H1 (cell line): ENCODE data around the gene SLC1A3. TPM values are rescaled to one million over a fixed set of nuclear protein-coding genes. Genes with fewer than 3 reads are reported as not detected.

Source experiments
- CTCF ChIA-PET: fragments of 300-600 bp; sonication (Branson Sonifier 250); formaldehyde crosslinking; loops from one replicate; lab custom pipeline; 2021; ENCODE audit not compliant: partially characterized antibody; lab: Charles Lee
- POLR2A ChIA-PET: fragments of 300-600 bp; sonication (Branson Sonifier 250); formaldehyde crosslinking; loops from one replicate; lab custom pipeline; 2021; ENCODE audit warnings: inconsistent platforms; ENCODE audit not compliant: partially characterized antibody; lab: Charles Lee
- DNase-seq, 2 experiments: peaks; one replicate each; pipeline versions ENCODE4 v3.0.0 to v3.0.0-alpha.2; 2010 to 2022; ENCODE audit warnings: low spot score in 2 of 2, low read depth in 1 of 2, mixed read lengths in 1 of 2
- FAIRE-seq: peaks from 2 replicates; lab custom pipeline; 2011; peaks lifted over from hg19 to GRCh38; lab: Jason Lieb, UNC
- H2AFZ ChIP-seq: 2 replicates; pipeline ENCODE4 v1.8.1; 2012; ENCODE audit warnings: low read length, inconsistent platforms
- H2AK5ac ChIP-seq: 2 replicates; pipeline ENCODE4 v1.6.1; 2013; ENCODE audit warnings: low read depth, low read length
- H2BK120ac ChIP-seq: replicated peaks from 2 replicates; pipeline ENCODE3; 2013; ENCODE audit warnings: low read depth, low read length, inconsistent platforms
- H2BK12ac ChIP-seq: 2 replicates; pipeline ENCODE4 v1.6.1; 2013; ENCODE audit warnings: low read depth, low read length
- H2BK15ac ChIP-seq: 2 replicates; pipeline ENCODE4 v1.6.1; 2013; ENCODE audit warnings: low read length
- H2BK20ac ChIP-seq: 2 replicates; pipeline ENCODE4 v1.6.1; 2013; ENCODE audit warnings: low read length
- H2BK5ac ChIP-seq: 2 replicates; pipeline ENCODE4 v1.6.1; 2013; ENCODE audit warnings: low read depth, low read length
- H3K14ac ChIP-seq: 2 replicates; pipeline ENCODE4 v1.6.1; 2013; ENCODE audit warnings: inconsistent platforms; ENCODE audit not compliant: insufficient read length
- H3K18ac ChIP-seq: 2 replicates; pipeline ENCODE4 v1.6.1; 2013; ENCODE audit warnings: low read length; ENCODE audit errors: extremely low read depth
- H3K23ac ChIP-seq: 2 replicates; pipeline ENCODE4 v1.6.1; 2013; ENCODE audit warnings: inconsistent platforms; ENCODE audit not compliant: insufficient read length
- H3K23me2 ChIP-seq: 2 replicates; pipeline ENCODE4 v1.6.1; 2013; ENCODE audit warnings: low read depth, low read length
- H3K27ac ChIP-seq: 2 replicates; pipeline ENCODE4 v1.6.1; 2011; ENCODE audit warnings: low read depth, low read length, inconsistent platforms
- H3K27me3 ChIP-seq, 4 experiments: replicated peaks in 1 of 4; 1 replicate in 1 of 4; 2 replicates in 3 of 4; pipeline versions ENCODE4 v1.6.1 to v1.8.1; 2011 to 2013; ENCODE audit warnings: low read length in 3 of 4, mild to moderate bottlenecking in 3 of 4, inconsistent platforms in 2 of 4, mixed read lengths in 2 of 4, moderate library complexity in 1 of 4; ENCODE audit not compliant: control insufficient read depth in 3 of 4, insufficient read depth in 3 of 4; ENCODE audit errors: extremely low read depth in 1 of 4
- H3K36me3 ChIP-seq, 4 experiments: 2 replicates each; pipeline versions ENCODE4 v1.6.1 to v1.8.1; 2011 to 2013; ENCODE audit warnings: mild to moderate bottlenecking in 4 of 4, low read length in 3 of 4, moderate library complexity in 2 of 4, control low read depth in 1 of 4, inconsistent platforms in 1 of 4; ENCODE audit not compliant: insufficient read depth in 4 of 4, control insufficient read depth in 2 of 4
- H3K4ac ChIP-seq: replicated peaks from 2 replicates; pipeline ENCODE3; 2013; ENCODE audit warnings: low read length, low read depth, mixed read lengths, inconsistent platforms; ENCODE audit not compliant: insufficient read length
- H3K4me1 ChIP-seq, 4 experiments: replicated peaks in 1 of 4; 1 replicate in 1 of 4; 2 replicates in 3 of 4; pipeline versions ENCODE4 v1.6.1 to v1.8.1; 2011 to 2013; ENCODE audit warnings: low read length in 3 of 4, inconsistent platforms in 2 of 4, mixed read lengths in 1 of 4; ENCODE audit not compliant: insufficient read depth in 4 of 4, control insufficient read depth in 3 of 4
- H3K4me2 ChIP-seq, 2 experiments: 2 replicates each; pipeline versions ENCODE4 v1.6.1 to v1.8.1; 2011 to 2013; ENCODE audit warnings: low read depth in 2 of 2, low read length in 2 of 2, control low read depth in 1 of 2, inconsistent platforms in 1 of 2, mild to moderate bottlenecking in 1 of 2; ENCODE audit not compliant: insufficient read depth in 1 of 2
- H3K4me3 ChIP-seq, 4 experiments: fragments of 200-600, 300-600 bp in 1 of 4; sonication (generic), shearing (Covaris generic), sonication (Bioruptor Twin) in 1 of 4; 2 replicates each; pipeline versions ENCODE4 v1.5.1 to v1.8.1; 2011 to 2016; ENCODE audit warnings: low read length in 4 of 4, low read depth in 3 of 4, control low read depth in 2 of 4, inconsistent platforms in 2 of 4, mild to moderate bottlenecking in 2 of 4, mixed read lengths in 1 of 4, moderate library complexity in 1 of 4; ENCODE audit not compliant: insufficient read depth in 2 of 4; ENCODE audit errors: extremely low read depth in 1 of 4
- H3K56ac ChIP-seq: replicated peaks from 2 replicates; pipeline ENCODE3; 2013; ENCODE audit warnings: low read depth, mild to moderate bottlenecking, mixed read lengths, low read length, inconsistent platforms; ENCODE audit not compliant: insufficient read length
- H3K79me1 ChIP-seq: 2 replicates; pipeline ENCODE4 v1.6.1; 2013; ENCODE audit warnings: low read depth, low read length, control low read depth
- H3K79me2 ChIP-seq, 2 experiments: 2 replicates each; pipeline versions ENCODE4 v1.6.1 to v1.8.1; 2012 to 2013; ENCODE audit warnings: low read length in 2 of 2, mild to moderate bottlenecking in 2 of 2, inconsistent platforms in 1 of 2; ENCODE audit not compliant: insufficient read depth in 2 of 2, control insufficient read depth in 1 of 2
- H3K9ac ChIP-seq, 4 experiments: replicated peaks in 1 of 4; 1 replicate in 1 of 4; 2 replicates in 3 of 4; pipeline versions ENCODE4 v1.6.1 to v1.8.1; 2011 to 2013; ENCODE audit warnings: low read depth in 3 of 4, low read length in 3 of 4, control low read depth in 2 of 4, mild to moderate bottlenecking in 2 of 4, moderate library complexity in 2 of 4, inconsistent platforms in 1 of 4; ENCODE audit errors: extremely low read depth in 1 of 4
- H3K9me3 ChIP-seq, 2 experiments: 2 replicates each; pipeline versions ENCODE4 v1.6.1 to v1.8.1; 2012 to 2013; ENCODE audit warnings: mild to moderate bottlenecking in 2 of 2, moderate library complexity in 2 of 2, control low read depth in 1 of 2, inconsistent platforms in 1 of 2, low read depth in 1 of 2, low read length in 1 of 2, mixed read lengths in 1 of 2; ENCODE audit not compliant: insufficient read depth in 2 of 2
- H4K20me1 ChIP-seq, 2 experiments: replicated peaks in 1 of 2; 2 replicates each; pipeline versions ENCODE3 to v1.8.1; 2011 to 2013; ENCODE audit warnings: inconsistent platforms in 2 of 2, low read length in 2 of 2, mild to moderate bottlenecking in 1 of 2; ENCODE audit not compliant: insufficient read depth in 2 of 2, control insufficient read depth in 1 of 2
- H4K5ac ChIP-seq: 2 replicates; pipeline ENCODE4 v1.6.1; 2013; ENCODE audit warnings: low read length, low read depth, mixed read lengths, inconsistent platforms; ENCODE audit not compliant: insufficient read length
- H4K8ac ChIP-seq: 2 replicates; pipeline ENCODE4 v1.8.0; 2013; ENCODE audit warnings: mild to moderate bottlenecking, moderate library complexity, low read length, inconsistent platforms; ENCODE audit not compliant: insufficient read depth; ENCODE audit errors: extremely low read depth
- H4K91ac ChIP-seq: replicated peaks from 2 replicates; pipeline ENCODE3; 2013; ENCODE audit warnings: low read length, mixed read lengths, inconsistent platforms; ENCODE audit not compliant: insufficient read length
- EZH2 ChIP-seq: fragments of 200-600 bp; sonication (generic); IDR thresholded peaks from 2 replicates; pipeline ENCODE4 v1.7.1; 2012; ENCODE audit warnings: low read depth, mild to moderate bottlenecking, moderate library complexity, low read length, inconsistent platforms; ENCODE audit not compliant: severe bottlenecking
- RAD21 ChIP-seq, 2 experiments: IDR thresholded peaks in 1 of 2; conservative IDR thresholded peaks in 1 of 2; 2 replicates each; pipeline ENCODE4 v1.6.1; 2011; ENCODE audit warnings: low read depth in 2 of 2, low read length in 2 of 2, improper control_type of control experiment in 1 of 2, inconsistent platforms in 1 of 2, mild to moderate bottlenecking in 1 of 2, moderate library complexity in 1 of 2
- RBBP5 ChIP-seq: IDR thresholded peaks from 2 replicates; pipeline ENCODE4 v1.7.1; 2012; ENCODE audit warnings: low read depth, mild to moderate bottlenecking, inconsistent platforms, low read length, moderate library complexity, borderline replicate concordance
- TCF12 ChIP-seq: IDR thresholded peaks from 2 replicates; pipeline ENCODE4 v1.6.1; 2011; ENCODE audit warnings: low read depth, mild to moderate bottlenecking, low read length
- polyA plus RNA-seq, 7 experiments: library from polyadenylated mRNA; depleted of rRNA in 3 of 7; stranded (reverse) in 5 of 7; unstranded in 2 of 7; fragments of >200 nt in 5 of 7; fragments of 200-250 nt in 2 of 7; gene quantifications; 1 replicate in 5 of 7; 2 replicates in 1 of 7; 4 replicates in 1 of 7; pipeline versions ENCODE4 v1.2.1 to v1.2.3, GENCODE V29; 2011 to 2013; ENCODE audit warnings: missing spikeins in 2 of 7, mixed read lengths in 2 of 7
- total RNA-seq: library from RNA; stranded (reverse); fragmentation: NEBNext Ultra II Directional; extraction: Animal tissue kit (Norgen Biotek cat#: 25700); gene quantifications from 2 replicates; pipeline ENCODE4 v1.2.1, GENCODE V29; 2021

The SLC1A3 gene
- total and polyA plus RNA-seq, 2 of the 8 experiments (the other 6 are each of a cell fraction or from before 2014, with no cell fraction given) = 26.7 to 35.3 TPM

DNA sequence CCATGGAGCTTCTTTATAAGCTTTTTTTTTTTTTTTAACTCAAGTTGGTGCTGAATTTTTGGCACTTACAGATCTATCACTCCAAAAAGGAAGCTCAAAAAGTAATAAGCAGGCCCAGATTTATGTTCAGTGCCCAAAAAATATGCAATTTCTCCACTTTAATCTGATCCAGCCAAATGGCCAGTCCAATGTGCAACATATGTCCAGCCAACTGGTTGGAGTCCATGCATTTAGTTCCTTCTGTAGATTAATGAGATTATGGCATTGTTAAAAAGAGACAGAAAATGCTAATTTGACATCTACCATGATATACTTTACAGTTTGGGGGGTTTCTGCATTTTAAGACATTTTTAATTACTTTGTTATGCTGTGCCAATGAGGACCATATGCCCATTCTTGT, 129.5 kb downstream of the SLC1A3 start:
- no peak overlapping the region for H3K9ac ChIP-seq
- no peak overlapping the region for H3K27ac ChIP-seq
- no peak overlapping the region for H3K4me3 ChIP-seq
- no peak overlapping the region for H2BK12ac ChIP-seq
- no peak overlapping the region for H2BK120ac ChIP-seq
- CTCF ChIA-PET = interaction anchor here (0.6 to 7.7 kb wide), 11 partner anchors 9 to 270 kb away, joined by 3 to 121 read pairs (median 4); no protein-coding TSS in a partner anchor
- H3K23ac ChIP-seq = no peak overlapping the region
- POLR2A ChIA-PET = interaction anchor here (0.7 to 2.0 kb wide), 3 partner anchors 9 to 10 kb away, joined by 3 to 6 read pairs (median 3); no protein-coding TSS in a partner anchor
- no peaks in the 10 kb centered on the region for H3K9me3 ChIP-seq
- no peak overlapping the region for H2BK20ac ChIP-seq
- H3K4me2 ChIP-seq = no peak overlapping the region
- H4K8ac ChIP-seq = no peak overlapping the region
- H3K18ac ChIP-seq = no peak overlapping the region
- FAIRE-seq (no peak), DNase-seq (no peak)
- H3K27me3 ChIP-seq = no peaks in the 10 kb centered on the region
- no peak overlapping the region for H3K4ac ChIP-seq
- no peaks in the 10 kb centered on the region for H3K79me1 ChIP-seq
- no peaks in the 10 kb centered on the region for H4K20me1 ChIP-seq
- no peak overlapping the region for H4K5ac ChIP-seq
- H2AFZ ChIP-seq = no peak overlapping the region
- H2AK5ac ChIP-seq = no peak overlapping the region
- H3K56ac ChIP-seq = no peak overlapping the region
- H2BK15ac ChIP-seq = no peak overlapping the region
- H3K23me2 ChIP-seq = no peaks in the 10 kb centered on the region
- H3K4me1 ChIP-seq = peaks cover 0 to 2% (median 0%) of the 10 kb centered on the region in 4 experiments; a peak in 1 of 7 replicates
- H4K91ac ChIP-seq = no peak overlapping the region
- H2BK5ac ChIP-seq = no peak overlapping the region
- H3K36me3 ChIP-seq = no peaks in the 10 kb centered on the region
- no peak overlapping the region for H3K14ac ChIP-seq
- no peaks in the 10 kb centered on the region for H3K79me2 ChIP-seq
- TF ChIP-seq RAD21 (IDR thresholded peaks at IDR 0.05 in 1 of 2, conservative IDR thresholded peaks at IDR 0.05 in 1 of 2; ENCODE audit: low read depth in 2 of 2, low read length in 2 of 2) (no peak), EZH2 (no peak), TCF12 (no peak), RBBP5 (no peak)
